Measurements from ENCODE around the gene POLH.
"Not testable (repeated sequence)": the region's sequence is repeated elsewhere in the genome, so short reads cannot be mapped to it uniquely, and the experiment has no call there.

POLH gene

DNA sequence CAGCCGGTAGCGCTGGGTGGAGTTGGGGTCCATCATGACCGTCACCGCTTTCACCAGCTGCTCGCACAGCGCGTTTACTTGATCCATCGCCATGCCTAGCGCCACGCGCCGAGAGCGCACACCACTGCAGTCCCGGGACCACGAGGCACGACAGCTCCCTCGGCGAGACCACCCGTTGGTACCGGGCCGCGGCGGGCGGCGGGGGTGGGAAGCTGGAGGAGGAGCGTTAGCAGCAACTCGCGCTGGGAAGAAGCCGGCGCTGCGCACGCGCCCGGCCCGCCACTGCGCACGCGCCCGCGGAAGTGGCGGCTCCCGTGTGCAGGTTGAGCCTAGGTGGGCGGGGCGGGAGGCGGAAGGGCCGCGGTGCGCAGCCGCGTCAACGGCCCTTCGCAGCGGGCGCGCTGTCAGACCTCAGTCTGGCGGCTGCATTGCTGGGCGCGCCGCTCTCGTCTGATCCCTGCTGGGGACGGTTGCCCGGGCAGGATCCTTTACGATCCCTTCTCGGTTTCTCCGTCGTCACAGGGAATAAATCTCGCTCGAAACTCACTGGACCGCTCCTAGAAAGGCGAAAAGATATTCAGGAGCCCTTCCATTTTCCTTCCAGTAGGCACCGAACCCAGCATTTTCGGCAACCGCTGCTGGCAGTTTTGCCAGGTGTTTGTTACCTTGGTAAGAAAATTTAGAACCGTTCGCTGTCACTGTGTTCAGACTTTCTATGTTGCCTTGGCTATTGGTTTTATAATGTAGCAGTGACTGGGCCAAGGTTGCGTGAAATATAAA, at the start of gene POLH, which contains the start of gene XPO5:
POLH (plus strand) TSS at position 414 of the 780 bp plus-strand sequence. CDS start 6,135 bp downstream, outside the sequence.
XPO5 (minus strand) TSS at position 267 of the 780 bp plus-strand sequence; CDS start at position 93, 174 bp downstream.
- DNase-seq, result peak; percentile 92

DNA sequence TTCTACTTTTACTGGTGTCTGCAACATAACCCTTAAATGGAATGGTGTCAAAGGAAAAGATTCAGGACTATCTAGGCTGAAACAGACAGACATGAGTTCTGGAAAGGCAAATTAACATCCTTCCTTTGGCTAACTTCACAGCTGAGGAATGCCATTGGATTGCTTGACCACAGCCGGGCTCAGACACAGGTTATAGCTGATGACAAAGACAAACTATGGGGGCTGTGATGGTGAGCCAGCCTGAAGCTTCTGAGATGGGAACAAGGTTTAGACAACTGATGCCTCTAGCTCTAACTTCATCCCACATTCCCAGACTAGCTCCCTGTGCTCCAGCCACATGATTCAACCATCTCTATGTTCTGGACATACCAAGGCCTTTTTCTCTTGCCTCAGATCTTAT, 43.8 kb upstream of the POLH start:
- DNase-seq, result no peak

DNA sequence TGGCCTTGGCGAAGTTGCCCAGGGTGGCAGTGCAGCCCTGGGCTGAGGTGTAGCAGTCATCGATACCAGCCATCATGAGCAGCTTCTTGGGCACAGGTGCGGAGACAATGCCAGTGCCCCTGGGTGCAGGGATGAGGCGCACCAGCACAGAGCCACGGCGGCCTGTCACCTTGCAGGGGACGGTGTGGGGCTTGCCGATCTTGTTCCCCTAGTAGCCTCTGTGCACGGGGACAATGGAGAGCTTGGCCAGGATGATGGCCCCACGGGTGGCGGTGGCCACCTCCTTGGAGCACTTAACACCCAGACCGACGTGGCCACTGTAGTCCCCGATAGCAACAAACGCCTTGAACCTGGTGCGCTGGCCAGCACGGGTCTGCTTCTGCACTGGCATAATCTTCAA, 37.0 kb upstream of the POLH start:
- not testable (repeated sequence) for DNase-seq

DNA sequence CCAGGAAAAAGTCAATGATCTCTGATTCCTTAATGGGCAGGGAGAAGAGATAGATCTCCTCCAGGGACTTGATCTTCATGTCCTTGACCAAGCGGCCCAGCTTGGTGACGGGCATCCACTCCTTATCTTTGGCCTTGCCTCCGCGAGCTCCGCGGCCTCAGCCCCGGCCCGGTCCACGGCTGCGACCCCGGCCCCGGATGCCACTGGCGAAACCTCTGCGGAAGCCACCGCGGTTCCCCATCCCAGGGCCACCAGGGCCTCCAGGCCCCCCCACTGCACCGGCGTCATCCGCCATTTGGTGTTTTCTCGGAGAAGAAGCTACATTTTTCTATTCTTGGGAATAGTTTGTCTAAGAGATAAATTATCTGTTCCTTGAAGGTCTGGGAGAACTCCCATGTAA, 36.6 kb upstream of the POLH start:
- not testable (repeated sequence) for DNase-seq

DNA sequence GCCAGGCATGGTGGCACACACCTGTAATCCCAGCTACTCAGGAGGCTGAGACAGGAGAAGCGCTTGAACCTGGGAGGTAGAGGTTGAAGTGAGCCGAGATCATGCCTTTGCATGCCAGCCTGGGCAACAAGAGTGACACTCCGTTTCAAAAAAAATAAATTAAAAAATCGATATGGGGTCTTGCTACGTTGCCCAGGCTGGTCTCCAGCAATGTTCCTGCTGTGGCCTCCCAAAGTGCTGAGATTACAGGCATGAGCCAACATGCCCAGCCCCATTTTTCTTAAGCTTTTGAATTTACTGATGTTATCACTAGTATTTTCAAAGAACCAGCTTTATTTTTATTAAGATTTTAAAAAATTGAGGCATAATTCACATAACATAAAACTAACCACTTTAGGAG, 35.5 kb upstream of the POLH start:
- DNase-seq, result no peak

DNA sequence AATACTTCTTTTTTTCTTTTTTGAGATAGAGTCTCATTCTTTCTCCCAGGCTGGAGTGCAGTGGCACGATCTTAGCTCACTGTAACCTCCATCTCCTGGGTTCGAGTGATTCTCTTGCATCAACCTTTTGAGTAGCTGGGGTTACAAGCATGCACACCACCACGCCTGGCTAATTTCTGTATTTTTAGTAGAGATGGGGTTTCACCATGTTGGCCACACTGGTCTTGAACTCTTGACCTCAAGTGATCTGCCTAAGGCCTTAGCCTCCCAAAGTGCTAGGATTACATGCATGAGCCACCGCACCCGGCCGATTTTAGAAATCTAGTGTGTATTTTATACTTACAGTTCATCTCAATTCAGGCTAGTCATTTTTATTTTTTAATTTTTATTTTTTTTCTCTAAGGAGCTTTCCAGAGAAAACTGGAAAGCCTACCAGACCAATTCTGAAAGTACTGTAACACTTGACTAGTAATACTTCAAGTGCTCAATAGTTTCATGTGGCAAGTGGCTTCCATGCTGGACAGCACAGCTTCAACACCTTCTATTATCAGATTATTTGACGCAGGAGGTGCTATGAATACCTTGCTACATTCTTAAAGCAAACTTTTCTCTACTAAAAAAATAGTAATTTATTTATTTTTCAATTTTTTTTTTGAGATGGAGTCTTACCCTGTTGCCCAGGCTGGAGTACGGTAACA, 34.1 kb upstream of the POLH start:
- no peak for DNase-seq

DNA sequence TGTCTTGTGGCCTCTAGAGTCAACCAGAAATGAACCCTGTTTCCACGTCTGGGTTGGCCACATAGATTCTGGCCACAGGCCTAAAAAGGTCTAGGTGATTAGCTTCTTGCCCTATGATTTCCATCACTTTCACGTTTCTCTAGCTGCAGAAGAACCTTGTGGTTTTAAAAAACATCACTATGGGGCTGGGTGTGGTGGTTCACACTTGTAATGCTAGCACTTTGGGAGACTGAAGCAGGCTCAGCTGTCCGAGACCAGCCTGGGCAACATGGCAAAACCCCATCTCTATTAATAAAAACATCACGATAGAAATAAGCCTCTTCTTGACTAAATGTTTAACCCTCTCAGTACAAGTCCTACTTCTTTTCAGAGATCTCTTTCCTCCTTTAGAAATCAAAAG, 31.5 kb upstream of the POLH start:
- no peak for DNase-seq

DNA sequence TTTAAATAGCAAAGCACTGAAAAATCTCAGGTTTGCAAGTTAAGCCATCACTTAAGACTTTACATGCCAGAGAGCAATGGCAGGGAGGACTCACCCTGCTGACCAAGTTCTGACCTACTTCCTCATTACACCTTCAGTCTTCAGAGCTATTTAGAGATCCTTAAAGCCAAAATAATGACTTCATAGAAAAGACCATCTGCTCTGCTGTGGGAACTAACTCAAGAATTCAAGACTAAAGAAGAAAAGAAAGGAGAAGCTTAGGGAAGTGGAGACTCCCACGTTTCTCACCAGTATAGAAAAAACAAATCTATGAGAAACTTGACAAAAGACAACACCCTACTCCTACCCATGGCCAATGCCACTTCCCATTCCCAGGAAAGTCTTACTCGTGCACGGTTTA, 28.8 kb upstream of the POLH start:
- no peak for DNase-seq

DNA sequence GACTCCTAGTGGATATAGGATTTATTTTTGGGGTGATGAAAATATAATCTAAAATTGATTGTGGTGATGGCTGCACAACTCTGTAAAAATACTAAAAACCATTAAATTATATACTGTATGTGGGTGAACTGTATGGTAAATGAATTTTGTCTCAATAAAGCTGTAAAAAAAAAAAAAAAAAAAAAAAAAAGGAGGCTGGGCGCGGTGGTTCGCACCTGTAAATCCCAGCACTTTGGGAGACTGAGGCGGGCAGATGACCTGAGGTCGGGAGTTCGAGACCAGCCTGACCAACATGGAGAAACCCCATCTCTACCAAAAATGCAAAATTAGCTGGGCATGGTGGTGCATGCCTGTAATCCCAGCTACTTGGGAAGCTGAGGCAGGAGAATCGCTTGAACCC, 18.4 kb upstream of the POLH start:
- not testable (repeated sequence) for DNase-seq

DNA sequence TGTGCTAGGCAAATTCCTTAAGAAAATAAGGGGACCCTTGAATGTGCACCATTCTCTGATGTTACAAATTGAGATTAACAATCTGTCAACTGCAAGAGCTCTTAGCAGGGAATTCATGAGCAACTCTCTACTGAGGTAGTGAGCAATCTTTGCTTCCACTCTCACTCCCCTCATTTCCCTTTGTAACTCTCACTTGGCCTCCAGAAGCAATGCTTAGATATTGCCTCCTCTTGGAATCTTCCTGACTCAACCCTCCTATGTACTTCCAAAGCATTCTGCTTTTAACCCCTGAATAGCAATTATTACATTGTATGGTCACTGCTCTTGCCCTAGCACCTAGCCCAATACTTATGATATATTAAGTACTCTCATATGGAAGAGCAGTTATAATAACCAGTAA, 16.7 kb upstream of the POLH start:
- DNase-seq, result no peak

DNA sequence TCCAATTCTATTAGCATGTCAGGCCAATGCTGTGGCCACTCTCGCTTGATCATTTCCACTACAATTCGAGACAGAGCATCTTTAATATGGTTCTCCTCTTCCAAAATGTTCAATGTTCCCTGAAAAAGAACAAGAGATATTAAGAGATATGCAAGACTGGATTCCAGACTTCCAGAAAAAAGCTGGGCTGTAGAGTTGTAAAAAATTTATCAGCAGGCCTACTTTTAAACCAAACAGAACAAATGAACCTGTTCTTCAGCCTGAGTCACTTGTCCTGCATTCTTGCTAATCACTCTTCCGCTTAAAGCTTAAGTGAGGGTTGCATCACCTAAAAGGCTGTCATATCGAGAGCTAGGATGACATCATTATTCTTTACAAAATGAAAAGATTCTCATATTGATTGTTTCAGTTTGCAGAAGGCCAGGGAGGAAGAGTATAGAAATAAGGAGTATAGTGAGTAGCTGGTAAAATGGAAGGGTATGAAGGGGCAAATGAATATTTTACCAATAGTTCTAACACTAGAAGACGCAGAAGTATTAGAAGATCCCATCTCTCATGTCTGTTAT, 5.0 kb upstream of the POLH start:
- no peak for DNase-seq

DNA sequence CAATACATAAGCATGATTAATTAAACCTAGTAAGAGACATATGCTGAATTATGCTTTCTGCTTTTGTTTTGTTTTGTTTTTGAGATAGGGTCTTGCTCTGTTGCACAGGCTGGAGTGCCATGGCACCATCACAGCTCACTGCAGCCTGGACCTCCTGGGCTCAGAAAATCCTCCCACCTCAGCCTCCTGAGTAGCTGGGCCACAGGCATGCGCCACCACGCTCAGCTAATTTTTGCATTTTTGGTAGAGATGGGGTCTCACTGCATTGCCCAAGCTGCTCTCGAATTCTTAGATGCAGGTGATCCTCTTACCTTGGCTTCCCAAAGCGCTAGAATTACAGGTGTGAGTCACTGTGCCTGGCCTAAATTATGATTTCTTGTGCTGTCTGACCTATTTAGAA, 4.0 kb upstream of the POLH start:
- no peak for DNase-seq

DNA sequence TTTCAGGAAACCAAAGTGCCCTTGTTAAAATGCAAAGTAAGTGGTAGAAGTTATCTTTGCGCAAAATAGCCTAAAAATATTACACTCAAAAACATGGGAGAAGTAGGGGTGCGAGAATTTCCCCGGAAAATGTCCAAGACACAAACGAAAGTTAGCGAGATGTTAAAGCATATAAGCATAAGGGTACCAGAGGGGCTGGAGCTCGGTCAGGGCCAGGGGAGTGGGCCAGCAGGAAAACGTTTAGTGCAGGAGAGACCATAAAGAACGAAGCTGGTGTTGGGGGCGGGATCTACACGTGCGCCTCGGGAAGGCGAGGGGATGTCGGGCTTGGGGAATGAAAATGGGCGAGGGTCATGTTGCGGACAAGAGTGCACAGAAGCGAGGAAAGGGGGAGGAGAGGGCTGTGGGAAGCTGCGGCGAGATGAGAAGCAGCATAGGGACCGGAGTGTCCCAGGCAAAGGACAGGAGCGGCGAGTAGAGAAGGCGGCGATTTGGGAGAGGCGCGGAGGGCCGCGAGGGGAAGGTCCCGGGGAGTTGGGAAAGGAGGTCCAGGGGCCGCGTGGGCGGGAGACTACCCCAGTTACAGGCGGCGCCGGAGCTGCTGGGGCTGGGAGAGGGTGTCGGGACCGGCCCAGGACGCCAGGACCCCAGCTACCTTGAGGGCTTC, 747 bp upstream of the POLH start:
- peak; percentile 23 for DNase-seq

DNA sequence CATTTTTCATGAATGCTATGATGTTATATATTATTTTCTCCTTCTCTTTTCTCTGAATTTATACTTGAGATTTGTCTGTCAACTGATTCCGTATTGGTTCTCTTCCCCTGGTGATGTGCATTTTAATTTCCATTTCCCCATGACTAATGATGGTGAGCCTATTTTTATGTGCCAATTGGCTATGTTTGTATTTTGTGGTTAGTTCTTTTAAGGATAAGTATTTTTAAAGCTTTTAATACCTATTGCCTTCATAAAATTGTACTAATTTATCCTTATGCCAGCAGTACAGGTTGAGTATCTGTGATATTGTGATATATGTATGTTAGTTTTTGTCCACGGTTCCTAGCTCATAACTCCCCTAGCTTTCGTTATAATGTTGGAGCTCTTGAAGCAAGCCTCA, 2.8 kb downstream of the POLH start:
- no peak for DNase-seq

DNA sequence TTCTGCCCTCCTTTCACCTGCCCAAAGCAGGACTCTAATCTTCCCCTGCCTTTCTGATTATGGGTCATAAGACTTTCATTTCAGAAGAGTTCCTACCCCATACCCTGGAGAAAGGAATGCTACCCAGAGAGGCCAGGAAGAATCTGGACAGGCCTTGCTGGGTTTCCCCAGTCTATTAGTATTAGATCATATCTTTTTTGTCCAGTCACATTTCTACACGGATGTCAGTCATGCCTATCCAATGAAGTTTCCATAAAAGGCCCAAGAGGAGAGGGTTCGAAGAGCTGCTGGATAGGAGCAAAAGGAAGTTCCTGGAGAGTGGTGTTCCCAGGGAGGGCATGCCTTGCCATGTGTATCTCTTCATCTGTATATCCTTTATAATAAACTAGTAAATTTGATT, 3.2 kb downstream of the POLH start:
- DNase-seq, result no peak

DNA sequence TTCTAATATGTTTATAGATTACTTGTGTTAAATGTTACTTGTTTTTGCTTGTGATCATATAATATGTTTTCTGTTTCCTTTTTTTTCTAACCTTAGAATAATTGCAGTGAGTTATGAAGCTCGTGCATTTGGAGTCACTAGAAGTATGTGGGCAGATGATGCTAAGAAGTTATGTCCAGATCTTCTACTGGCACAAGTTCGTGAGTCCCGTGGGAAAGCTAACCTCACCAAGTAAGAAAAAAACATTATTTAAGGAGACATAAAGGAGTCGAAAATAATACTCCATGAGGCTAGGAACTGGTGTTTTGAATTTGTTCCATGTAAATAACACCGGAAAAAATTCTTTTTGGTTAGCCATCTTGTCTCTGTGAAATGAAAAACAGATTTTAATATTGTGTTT, 6.9 kb downstream of the POLH start:
- DNase-seq, result no peak

DNA sequence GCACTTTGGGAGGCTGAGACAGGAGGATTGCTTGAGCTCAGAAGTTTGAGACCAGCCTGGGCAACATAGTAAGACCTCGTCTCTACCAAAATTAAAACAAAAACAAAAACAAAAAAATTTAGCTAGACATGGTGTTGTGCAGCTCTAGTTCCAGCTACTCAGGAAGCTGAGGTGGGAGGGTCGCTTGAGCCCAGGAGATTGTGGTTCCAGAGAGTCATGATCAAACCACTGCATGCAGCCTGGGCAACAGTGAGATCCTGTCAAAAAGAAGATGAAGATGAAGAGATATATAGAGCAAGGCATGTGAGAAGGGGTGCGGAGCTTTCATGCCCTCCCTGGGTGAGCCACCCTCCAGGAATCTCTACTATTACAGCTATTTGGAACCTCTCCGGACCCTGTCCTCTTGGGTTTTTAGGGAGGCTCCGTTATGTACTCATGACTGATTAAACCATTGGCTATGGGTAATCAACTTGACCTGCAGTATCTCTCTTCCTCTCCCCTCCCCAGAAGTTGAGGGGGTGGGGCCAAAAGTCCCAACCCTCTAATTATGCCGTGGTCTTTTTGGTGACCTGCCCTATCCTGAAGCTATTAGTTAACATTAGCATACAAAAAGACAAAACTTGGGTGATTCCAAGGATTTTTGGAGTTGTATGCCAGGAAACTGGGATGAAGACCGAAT, 9.0 kb downstream of the POLH start:
- DNase-seq, result no peak

DNA sequence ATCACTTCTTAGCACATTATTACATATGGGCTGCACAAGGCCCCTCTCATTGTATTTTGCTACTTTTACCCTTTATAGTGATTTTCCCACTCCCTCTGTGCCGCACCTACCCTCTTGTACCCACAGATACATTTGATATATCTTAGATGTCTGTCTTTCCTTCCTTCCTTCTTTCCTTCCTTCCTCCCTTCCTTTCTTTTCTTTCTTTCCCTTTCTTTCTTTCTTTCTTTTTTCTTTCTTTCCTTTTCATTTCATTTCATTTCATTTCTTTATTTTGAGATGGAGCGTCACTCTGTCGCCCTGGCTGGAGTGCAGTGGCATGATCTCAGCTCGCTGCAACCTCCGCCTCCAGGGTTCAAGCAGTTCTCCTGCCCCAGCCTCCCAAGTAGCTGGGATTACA, 12.2 kb downstream of the POLH start:
- no peak for DNase-seq

DNA sequence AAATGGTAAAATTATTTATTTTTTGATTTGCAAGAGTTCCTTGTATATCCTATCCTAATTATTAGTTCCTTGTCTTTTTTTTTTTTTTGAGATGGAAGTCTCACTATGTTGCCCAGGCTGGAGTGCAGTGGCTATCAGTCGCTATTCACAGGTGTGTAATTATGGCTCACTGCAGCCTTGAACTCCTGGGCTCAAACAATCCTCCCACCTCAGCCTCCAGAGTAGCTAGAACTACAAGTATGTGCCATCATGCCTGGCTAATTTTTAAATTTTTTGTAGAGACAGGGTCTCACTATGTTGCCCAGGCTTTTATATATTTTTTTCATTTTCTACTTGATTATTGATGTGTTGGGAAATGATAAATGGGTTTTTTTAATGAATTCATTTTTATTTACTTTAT, 13.6 kb downstream of the POLH start:
- DNase-seq, result not testable (repeated sequence)

DNA sequence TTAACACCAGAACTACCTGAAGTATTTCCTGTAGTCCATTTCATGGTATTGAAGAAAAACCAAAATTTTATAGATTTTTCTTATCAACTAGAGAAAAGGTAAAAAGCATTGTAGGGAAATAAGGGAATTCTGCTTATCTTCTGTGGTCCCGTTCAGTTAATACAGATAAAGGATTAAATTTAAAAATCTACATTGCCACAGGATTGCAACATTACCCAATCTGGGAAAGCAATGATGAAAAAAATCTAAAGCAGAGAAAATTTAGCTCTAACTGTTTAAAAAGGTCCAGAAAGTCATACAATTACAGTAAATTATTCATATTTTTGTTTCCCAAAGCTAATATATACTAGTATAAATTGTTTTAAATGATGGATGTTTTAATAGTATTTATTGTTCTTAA, 18.0 kb downstream of the POLH start:
- no peak for DNase-seq

DNA sequence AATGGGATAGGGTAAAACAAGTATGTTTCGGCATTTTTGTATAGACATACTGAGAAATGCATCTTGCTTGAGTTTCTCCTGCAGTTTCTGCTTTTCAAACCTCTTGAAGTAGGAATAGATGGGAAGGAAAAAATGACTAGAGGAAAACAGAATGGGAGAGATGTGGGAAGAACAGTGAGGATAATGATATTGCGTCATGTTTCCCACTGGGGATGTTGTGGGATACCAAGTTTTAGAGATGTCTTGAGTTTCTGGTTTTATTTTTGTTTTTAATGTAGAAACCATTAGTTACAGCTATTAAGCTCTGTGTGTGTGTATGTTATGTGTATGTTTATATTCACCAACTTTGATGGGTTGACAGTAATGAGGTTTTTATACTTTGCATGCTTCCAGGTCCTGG, 24.6 kb downstream of the POLH start:
- DNase-seq, result no peak

DNA sequence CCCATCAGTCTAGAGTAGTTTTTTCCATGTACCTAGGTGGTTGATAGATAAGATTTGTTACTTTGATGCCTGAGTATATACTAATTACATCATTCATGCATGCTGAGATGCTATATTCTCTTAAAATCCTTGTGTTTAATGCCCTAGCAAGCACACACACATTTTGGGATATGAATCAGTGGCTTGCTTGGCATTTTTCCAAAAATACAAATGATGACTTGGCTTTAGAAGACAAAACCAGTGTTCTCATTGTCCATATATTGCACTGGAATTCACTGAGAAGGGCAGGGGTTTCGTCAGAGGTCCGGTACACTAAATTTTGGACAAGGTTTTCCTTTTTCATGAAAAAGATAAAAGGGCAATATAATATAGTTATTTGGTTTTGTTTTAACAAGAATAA, 28.2 kb downstream of the POLH start:
- no peak for DNase-seq

DNA sequence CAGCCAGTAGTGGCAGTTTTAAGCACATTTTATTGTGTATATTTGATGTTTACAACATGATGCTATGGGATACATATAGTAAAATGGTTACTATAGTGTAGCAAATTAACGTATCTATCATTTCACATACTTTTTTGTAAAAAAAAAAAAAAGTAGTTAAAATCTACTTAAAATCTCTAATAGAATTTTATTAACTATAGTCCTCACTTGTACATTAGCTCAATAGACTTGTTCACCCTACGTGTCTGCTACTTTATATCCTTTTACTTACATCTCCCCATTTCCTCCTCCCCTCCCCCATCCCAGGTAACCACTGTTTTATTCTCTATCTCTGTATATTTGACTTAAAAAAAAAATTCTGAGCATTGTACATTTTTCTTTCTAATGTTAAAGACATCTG, 30.0 kb downstream of the POLH start:
- no peak for DNase-seq
